GM23248 (cell line): Measurements from ENCODE around the gene SOX8.

ENCODE experiments used
- EZH2 ChIP-seq: fragments of 200-600 bp; sonication (generic); IDR thresholded peaks from 2 replicates; pipeline ENCODE4 v1.6.1; 2018; ENCODE audit warnings: antibody characterized with exemption, mild to moderate bottlenecking; ENCODE audit not compliant: insufficient read depth, poor library complexity, severe bottlenecking
- EZH2phosphoT487 ChIP-seq: fragments of 200-600 bp; sonication (generic); IDR thresholded peaks from 2 replicates; pipeline ENCODE4 v1.6.1; 2018; ENCODE audit warnings: antibody characterized with exemption, moderate library complexity, mild to moderate bottlenecking, low read depth; ENCODE audit not compliant: insufficient read depth

DNA sequence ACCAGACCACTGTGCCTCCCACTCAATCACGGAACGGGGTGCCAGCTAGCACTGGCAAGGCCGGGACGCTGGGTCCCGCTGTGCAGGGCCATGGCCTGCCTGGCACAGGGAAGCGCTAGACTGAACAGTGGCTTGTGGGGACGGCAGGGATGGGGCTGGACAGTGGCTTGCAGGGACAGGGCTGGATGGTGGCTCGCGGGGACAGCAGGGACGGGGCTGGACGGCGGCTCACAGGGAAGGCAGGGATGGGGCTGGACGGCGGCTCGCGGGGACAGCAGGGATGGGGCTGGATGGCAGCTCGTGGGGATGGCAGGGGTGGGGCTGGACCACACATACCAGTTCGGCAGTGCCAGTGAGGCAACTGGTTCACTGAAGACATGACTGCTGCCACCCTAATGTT lies 43.4 kb upstream of the SOX8 start:
- TF ChIP-seq EZH2 (no peak), EZH2phosphoT487 (no peak)
